CD1c-positive myeloid dendritic cell (primary cell): Measurements from ENCODE around the gene OR4A16.

Source experiments
- DNase-seq: peaks from one replicate; pipeline ENCODE4 v3.0.0-alpha.2; 2016; ENCODE audit errors: extremely low spot score

The OR4A16 gene

DNA sequence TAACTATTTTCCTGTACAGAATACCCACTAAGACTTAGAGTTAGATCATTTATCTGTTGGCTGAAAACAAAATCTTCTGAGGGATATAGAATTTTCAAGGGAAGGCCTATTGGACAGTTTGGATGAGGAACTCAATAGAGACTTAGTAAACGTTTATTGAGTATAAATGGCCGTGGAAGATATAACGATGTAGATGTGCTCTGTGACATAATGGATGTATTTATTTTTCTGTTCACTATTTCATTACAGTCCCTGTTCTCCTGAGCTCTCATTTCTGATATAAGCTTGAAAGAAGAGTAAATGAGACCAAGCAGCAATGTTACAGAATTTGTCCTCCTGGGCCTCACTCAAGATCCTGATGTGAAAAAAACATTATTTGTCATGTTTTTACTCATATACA is at the start of gene OR4A16:
OR4A16 (plus strand) TSS at position 301 of the 400 bp plus-strand sequence; CDS start at position 301, 0 bp downstream.
- DNase-seq: no peak

DNA sequence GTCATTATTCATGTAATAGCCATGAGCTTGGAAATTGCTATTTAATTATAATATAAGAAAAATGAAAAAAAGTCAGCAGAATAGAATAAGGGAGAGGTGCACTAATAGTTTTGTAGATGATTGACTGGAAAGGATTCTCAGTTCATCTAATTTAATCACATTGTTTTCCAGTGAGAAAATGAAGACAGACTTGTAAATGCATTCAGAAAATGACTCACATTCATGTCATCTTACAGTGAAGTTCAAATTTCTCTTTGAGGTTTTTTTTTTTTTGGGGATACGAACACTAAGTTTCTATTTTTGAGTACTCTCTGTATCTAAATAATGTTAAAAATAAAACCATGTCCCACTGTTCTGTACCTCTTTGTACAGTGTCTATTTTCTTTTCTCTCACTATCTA is 18.5 kb upstream of the OR4A16 start:
- DNase-seq: no peak

DNA sequence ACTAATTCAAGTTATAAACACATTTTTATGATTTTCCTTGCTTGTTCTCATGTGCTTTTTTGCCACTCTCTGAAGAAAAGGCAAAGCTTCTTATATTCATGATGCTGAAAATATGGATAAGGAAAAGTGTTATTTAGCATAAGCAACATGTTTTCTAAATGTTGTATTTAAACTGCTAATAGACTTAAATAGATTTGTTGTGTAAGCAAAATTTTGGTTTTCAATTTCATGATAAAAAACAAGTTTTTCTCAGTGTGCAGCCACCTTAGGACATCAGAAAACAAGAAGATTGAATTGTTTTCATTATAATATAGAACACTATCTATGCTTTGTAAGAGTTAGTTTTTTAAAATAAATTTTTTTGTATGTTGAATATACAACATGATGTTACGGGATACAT is 2.3 kb downstream of the OR4A16 start:
- DNase-seq: no peak

DNA sequence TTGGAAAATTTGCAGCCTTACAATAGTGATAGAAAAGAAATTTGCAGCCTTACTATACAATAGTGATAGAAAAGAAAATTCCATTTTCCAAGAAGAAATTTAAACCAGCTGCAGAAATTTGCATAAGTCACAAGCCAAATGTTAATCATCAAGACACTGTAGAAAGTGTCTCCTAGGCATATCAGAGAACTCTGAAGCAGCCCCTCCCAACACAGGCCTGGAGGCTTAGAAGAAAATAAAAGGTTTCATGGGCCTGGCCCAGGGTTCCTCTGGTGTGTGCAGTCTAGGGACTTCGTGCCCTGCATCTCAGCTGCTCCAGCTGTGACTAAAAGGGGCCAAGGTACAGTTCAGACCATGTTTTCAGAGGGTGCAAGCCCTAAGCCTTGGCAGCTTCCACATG is 6.0 kb downstream of the OR4A16 start:
- no peak for DNase-seq

DNA sequence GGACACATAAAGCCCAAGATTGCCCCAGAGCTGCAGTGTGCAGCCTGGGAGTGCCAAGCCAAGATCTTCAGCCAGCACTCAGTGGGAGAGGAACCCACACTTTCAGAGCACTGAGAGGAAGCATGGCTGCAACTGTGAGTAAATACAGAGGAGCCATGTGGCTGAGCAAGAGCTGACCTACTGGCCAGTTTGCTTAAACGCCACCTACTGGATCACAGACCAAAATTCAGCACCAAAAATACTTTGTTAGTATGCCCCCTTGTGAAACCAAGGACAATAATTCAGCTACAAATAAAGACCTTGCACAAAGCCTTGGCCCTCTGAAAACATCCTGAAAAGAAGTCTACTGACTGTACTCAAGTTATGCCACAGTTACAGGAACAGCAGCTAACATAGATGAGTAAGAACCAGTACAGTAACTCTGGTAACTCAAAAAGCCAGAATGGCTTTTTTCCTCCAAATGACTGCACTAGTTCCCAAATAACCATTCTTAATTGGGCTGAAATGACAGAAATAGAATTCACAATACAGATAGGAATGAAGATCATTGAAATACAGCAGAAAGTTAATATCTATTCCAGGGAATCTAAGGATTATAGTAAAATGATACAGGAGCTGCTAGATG is 14.7 kb downstream of the OR4A16 start:
- DNase-seq: no peak

DNA sequence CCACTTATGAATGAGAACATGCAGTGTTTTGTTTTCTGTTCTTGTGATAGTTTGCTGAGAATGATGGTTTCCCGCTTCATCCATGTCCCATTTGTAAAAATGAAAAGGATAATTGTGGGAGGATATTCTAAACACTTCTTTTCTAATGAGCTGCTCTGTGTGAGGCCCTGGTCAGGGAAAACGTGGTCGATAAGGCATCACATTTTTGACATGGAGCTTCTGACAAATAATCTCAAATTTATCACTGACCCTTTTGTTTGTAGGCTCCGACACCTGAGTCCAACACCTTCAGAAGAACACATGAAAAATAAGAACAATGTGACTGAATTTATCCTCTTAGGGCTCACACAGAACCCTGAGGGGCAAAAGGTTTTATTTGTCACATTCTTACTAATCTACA is 24.7 kb downstream of the OR4A16 start, which contains the start of gene OR4A15:
OR4A15 (plus strand) TSS at position 301 of the 400 bp plus-strand sequence; CDS start at position 301, 0 bp downstream.
- no peak for DNase-seq
